ENCODE data around the gene NEMP1.

- TF ChIP-seq, protein P1, sequence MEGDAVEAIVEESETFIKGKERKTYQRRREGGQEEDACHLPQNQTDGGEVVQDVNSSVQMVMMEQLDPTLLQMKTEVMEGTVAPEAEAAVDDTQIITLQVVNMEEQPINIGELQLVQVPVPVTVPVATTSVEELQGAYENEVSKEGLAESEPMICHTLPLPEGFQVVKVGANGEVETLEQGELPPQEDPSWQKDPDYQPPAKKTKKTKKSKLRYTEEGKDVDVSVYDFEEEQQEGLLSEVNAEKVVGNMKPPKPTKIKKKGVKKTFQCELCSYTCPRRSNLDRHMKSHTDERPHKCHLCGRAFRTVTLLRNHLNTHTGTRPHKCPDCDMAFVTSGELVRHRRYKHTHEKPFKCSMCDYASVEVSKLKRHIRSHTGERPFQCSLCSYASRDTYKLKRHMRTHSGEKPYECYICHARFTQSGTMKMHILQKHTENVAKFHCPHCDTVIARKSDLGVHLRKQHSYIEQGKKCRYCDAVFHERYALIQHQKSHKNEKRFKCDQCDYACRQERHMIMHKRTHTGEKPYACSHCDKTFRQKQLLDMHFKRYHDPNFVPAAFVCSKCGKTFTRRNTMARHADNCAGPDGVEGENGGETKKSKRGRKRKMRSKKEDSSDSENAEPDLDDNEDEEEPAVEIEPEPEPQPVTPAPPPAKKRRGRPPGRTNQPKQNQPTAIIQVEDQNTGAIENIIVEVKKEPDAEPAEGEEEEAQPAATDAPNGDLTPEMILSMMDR (IDR thresholded peaks at IDR 0.05 in 8 of 11, conservative IDR thresholded peaks at IDR 0.05 in 3 of 11) = no peak
- TF ChIP-seq POLR2A (IDR thresholded peaks at IDR 0.05) (no peak), POLR2AphosphoS5 (IDR thresholded peaks at IDR 0.05) (no peak)
These were observed 68.5 kb downstream of the NEMP1 start for GRCh38 chr12:57009949-57010626.
